HL-60 (cell line): Measurements from ENCODE around the gene BCAS3.

Source experiments
- DNase-seq, 2 experiments: peaks; one replicate each; pipeline ENCODE4 v3.0.0-alpha.2; 2010 to 2020; ENCODE audit warnings: low read depth in 1 of 2, low spot score in 1 of 2
- H3K27ac ChIP-seq: fragments of 250-450 bp; sonication (Bioruptor Pico); replicated peaks from 2 replicates; pipeline ENCODE4 v1.5.1; 2020; ENCODE audit warnings: mild to moderate bottlenecking, moderate library complexity
- H3K27me3 ChIP-seq: fragments of 250-450 bp; sonication (Bioruptor Pico); 2 replicates; pipeline ENCODE4 v1.5.1; 2021; ENCODE audit warnings: mild to moderate bottlenecking, moderate library complexity; ENCODE audit not compliant: insufficient read depth, poor library complexity, severe bottlenecking
- H3K4me3 ChIP-seq: replicated peaks from 2 replicates; pipeline ENCODE4 v1.5.1; 2011; ENCODE audit warnings: mild to moderate bottlenecking, control low read depth, low read length; ENCODE audit not compliant: insufficient read depth
- CTCF ChIP-seq: IDR thresholded peaks from one replicate; pipeline ENCODE4 v1.5.1; 2011; ENCODE audit warnings: low read length, control low read depth, inconsistent platforms; ENCODE audit not compliant: insufficient read depth
- GABPA ChIP-seq: IDR thresholded peaks from 2 replicates; pipeline ENCODE4 v1.6.1; 2012; ENCODE audit warnings: low read depth
- POLR2AphosphoS5 ChIP-seq: IDR thresholded peaks from 2 replicates; pipeline ENCODE4 v1.6.1; 2012; ENCODE audit warnings: low read depth
- REST ChIP-seq: IDR thresholded peaks from 2 replicates; pipeline ENCODE4 v1.6.1; 2012; ENCODE audit warnings: low read depth; ENCODE audit not compliant: insufficient replicate concordance
- SPI1 ChIP-seq: IDR thresholded peaks from 2 replicates; pipeline ENCODE4 v1.6.1; 2012; ENCODE audit warnings: low read depth, mild to moderate bottlenecking, borderline replicate concordance

BCAS3 gene

GRCh38 chr17:61400066-61400716 is 722.5 kb downstream of the BCAS3 start:
- no peak for DNase-seq
- peaks cover 81% of the 10 kb centered on the region for H3K27me3 ChIP-seq
- TF ChIP-seq REST (no peak), SPI1 (no peak), POLR2AphosphoS5 (no peak), CTCF (no peak), GABPA (no peak)
- no peak overlapping the region; the same call in 1 of the 2 replicates for H3K4me3 ChIP-seq
- no peak overlapping the region for H3K27ac ChIP-seq

- Histone ChIP-seq H3K27me3 (peaks cover 79% of the 10 kb centered on the region), H3K4me3 (no peak overlapping the region), H3K27ac (no peak overlapping the region)
- DNase-seq = no peak
- TF ChIP-seq CTCF (no peak), REST (no peak), POLR2AphosphoS5 (no peak), GABPA (no peak), SPI1 (no peak)
Observed at GRCh38 chr17:61400717-61401388, 723.2 kb downstream of the BCAS3 start.

- Histone ChIP-seq H3K27ac (no peak overlapping the region), H3K27me3 (peaks cover 79% of the 10 kb centered on the region), H3K4me3 (no peak overlapping the region)
- no peak for TF ChIP-seq GABPA
- no peak for TF ChIP-seq REST
- TF ChIP-seq CTCF = no peak
- TF ChIP-seq POLR2AphosphoS5 = no peak
- no peak for TF ChIP-seq SPI1
- DNase-seq = no peak
Observed at GRCh38 chr17:61401389-61402072, 723.9 kb downstream of the BCAS3 start.
